GM18858 (cell line): ENCODE measurements around the gene HIC1.

ENCODE experiments used
- ATAC-seq: cut with Tn5 transposase; IDR thresholded peaks from one replicate; pipeline ENCODE4 v1.9.1; 2021; ENCODE audit not compliant: unreplicated experiment

Gene HIC1

DNA sequence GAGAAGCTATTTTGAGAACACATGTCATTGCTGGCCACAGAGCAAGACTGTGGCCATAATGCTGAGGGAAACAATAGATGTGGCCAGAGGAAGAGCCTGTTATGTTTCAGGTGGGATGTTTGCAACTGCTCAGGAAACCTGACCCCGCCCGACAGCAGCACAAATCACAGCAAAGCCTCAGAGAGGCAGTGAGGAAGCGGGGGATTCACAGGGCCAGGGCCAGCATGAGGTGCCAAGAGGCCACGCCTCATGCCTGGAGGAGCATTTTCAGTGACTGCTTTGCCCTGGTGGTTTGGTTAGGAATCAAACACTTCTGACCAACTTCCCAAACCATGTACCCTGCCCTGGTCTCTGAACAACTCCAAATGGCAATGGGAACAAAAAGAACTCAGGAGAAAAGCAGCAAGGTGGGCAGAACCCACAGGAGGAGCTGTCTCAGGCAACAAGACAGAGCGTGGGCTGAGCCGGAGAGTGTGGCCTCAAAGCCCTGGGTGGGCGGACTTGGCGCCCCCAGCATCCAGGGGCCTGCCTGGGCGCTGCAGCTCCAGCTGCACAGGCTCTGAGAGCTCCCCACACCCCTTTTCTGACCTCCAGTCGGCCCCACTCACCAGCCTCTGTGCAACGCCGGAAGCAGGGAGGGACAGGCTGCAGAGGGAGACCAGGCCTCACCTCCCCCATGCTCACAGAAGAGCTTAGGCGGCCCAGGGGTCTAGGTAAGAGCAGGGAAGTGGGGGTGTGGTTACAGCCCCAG is 20.6 kb downstream of the HIC1 start:
- no peak for ATAC-seq

DNA sequence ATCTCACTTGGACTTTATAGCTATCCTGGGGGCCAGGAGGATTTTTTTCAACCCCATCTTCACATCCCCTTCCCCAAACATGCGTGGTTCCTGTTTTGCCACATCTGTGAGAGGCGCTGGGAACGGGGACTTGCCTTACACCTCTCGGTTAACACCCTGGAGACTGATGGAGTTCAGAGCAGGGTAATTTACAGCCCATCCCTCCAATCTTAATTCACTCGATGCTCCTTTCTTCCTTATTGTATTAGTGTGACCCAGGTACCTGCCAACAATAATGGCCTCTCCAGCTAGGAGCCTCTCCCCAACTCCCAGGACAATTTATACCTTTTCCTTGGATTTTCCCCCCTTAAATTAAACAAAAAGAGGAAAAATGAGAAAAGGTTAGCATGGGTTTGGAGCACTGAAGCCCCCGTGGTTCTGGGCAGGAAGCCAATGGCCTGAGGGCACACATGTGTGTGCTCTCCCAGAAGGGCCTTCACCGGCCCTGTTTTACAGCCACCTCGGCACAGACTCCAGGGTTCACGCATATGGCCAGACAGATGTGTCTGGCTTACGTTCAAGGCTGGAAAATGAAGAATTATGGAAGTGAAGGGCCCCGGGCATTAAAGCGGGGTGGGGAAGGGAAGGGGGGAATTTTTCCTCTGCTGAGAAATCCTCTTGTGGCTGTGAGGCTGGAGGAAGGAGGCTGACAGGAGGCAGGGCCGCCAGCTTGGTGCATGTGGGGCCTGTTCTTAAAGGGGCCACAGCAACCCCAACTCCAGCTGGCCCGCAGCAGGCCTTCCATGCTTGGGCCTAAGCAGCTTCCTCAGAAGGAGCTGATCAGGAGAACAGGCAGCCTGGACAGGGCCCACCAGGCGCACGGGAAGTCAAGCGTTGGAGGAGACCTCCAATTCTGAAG is 21.4 kb downstream of the HIC1 start:
- ATAC-seq: no peak

DNA sequence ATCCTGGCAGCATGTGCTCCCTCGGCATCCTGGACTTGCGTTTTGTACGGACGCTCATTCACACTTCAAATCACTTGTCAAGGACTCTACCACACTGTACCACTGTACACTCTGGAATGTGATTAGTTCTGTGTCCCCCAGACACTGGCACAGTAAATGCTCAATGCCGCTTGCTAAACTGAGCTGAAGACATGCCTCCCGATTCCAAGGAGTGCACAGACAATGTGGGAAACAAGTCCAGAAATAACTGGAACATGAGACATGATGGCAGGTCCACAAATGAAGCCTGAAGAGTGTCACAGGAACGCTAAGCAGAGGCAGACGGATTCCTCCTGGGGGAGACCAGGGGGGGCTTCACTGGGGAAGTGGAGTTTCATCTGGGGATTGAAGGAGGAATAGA is 22.1 kb downstream of the HIC1 start:
- no peak for ATAC-seq

DNA sequence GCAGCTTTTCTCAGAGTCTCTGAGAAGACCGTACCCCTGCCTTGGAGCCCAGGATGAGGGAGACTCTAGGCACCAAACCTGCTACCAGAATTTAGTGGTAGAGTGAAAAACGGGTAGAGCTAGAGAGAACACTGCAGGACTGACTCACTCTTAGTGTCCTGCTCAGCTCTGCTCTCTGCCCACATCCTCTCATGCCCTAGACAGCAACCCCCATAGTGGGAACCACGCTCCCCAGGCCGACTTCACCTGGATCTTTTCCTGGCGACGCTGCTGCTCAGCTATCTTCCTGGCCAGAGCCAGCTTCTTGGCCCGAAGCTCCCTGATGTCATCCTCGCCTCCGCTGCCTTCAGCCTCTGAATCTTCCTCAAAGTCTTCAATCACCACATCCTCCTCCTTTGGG is 26.7 kb downstream of the HIC1 start:
- no peak for ATAC-seq

DNA sequence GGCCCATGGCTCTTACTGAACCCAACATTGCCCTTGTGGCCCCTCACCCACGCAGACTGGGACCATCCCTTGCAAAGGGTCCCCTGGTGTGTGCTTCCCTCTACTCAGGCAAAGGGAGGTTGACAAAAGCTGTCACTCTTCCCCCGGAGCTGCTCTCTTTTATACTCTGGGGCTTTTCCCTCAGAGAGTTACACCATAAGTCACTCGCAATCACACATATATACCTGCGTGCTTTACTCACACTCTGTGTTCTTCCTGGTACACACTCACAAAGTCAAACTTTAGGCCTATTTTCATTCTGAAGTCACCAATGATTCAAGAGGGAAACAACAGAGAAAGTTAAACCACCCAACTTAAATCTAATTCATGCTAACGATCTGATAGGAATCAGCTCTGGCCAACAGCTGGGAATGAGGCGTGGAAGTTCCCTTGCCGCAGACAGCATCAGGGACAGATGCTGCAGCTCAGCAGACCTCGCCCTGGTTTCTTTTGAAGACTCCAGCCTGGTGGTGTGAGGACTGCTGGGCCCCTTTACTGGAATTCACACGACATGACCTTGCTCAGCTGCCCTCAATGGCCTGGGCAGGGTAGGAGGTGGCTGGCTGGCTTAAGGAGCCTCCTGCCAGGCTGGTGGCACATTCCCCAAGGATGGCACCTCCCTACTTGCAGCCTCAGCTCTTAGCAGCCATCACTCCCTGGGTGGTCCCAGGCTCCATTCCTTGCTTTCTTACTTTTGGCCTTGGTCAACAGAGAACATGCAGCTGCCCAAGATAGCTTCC is 27.3 kb downstream of the HIC1 start:
- no peak for ATAC-seq

DNA sequence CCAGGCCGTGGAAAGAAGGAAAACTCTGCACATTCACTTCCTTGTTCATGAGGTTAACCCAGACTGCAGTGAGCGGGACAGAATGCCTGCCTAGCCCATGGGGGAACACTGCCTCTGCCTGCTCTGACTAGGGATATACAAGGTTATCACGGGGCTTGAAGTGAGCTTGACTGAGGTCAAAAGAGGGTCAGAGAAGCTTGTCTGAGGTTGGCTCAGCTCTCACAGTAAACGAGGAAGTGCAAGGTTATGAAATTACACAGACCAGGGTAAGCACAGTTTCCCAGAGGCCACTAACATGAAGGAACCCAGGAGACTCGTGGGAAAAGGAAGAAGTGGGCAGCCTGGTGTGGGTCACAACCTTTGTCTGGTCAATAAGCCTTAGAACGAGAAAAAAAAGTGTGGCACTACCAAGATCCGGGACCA is 28.7 kb downstream of the HIC1 start:
- ATAC-seq: peak; percentile 37

DNA sequence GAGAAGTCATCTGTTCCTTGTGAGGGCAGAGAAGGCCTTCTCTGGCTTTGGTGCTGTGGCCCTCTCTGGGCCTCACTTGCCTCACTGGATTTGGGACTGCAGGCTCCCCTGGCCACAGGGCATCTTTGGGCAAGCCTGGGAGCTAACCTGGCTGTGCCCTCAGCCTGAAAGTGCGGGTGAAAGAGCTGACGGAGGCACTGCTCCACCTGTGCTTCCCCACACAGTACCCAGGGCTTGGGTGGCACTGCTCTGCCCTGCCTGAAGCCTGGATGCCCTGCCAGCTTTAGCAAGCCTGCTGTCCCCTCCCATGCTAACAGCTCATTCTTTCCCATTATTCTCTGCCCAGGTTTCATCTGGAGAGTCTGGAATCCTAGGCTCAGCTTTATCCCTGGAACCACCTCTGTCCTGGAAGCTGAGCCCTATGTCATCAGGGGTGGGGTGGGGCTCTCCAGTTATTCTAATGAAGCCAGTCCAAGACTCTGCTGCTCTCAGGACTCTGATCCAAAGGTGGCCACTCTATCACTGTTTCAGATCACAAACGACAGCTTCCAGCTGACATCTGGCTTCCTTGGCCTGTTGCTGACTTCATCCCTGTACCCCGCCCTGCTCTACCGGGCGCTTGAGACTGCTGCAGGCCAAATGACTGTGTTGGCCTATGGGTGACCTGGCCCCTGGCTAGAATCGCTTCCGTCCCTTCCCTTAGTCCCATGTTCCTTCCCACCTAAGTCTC is 29.3 kb downstream of the HIC1 start:
- ATAC-seq: no peak

DNA sequence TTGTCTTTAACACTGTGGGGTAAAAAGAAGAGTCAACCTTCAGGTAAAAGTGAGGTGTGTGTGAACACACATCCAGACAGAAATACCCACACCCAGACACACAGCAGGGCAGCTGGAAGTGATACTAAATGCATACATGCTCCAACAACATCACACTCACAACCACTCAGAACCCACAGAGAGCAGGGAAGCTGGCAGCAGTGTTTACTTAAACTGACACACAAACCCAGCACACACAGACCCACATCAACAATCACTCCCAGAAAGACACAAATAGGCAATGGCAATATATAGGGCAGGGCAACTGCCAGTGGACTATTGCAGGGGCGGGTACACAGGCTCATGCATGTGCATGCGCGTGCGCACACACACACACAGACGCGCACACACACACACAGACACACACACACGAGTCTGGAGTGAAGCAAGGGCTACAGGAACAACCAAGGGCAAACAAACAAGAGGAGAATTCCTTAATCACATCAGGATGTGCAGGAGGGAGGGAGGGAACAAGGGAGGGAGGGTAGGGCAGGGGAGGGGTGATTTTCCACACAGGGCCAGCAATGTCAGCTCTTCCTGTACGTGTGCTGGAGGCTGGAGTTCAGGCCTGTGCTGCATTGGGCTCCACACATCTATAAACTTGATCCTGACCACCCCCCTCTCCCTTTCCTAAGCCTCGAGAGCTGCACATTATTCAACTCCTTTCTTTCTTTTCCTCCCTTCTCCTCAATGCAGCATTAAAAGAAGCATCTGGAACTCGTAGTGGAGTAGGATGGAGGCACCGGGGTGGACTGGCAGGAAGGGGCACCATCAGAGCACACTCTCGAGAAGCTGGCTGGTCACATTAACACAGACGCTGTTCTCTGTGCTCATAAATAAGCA is 30.1 kb downstream of the HIC1 start:
- no peak for ATAC-seq

DNA sequence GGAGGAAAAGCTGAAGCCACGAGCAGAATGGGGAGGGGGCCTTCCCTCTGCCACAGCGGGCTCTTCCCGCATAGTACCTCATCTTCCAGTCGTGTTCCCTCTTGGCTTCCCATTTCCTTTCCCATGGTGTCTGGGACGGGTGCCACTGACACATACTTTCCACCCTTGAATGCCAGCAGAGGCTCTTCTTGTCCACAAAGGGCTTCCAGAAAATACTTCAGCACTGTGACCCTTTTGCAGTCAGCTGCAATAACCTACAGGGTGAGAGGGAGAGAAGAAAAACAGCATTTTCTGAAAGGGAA is 30.7 kb downstream of the HIC1 start:
- ATAC-seq: no peak

DNA sequence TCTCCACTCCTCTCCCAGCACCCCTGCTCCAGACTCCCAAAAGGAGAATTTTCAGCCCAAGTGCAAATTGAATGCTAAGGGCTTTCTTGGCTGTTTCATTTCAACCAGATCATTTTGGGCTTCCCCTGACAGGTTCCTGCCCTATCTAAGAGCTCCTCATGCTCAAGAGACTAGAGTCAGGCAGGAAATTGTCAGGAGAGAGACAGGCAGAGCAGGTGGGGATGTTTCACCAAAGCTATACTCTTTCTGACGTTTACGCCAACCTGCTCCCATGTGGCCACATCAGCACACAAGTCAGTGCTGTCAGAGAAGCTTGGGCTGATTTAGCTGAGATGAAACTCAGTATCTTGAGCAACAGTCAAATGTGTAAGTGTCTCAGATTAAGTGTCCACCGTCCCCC is 31.4 kb downstream of the HIC1 start:
- ATAC-seq: no peak

DNA sequence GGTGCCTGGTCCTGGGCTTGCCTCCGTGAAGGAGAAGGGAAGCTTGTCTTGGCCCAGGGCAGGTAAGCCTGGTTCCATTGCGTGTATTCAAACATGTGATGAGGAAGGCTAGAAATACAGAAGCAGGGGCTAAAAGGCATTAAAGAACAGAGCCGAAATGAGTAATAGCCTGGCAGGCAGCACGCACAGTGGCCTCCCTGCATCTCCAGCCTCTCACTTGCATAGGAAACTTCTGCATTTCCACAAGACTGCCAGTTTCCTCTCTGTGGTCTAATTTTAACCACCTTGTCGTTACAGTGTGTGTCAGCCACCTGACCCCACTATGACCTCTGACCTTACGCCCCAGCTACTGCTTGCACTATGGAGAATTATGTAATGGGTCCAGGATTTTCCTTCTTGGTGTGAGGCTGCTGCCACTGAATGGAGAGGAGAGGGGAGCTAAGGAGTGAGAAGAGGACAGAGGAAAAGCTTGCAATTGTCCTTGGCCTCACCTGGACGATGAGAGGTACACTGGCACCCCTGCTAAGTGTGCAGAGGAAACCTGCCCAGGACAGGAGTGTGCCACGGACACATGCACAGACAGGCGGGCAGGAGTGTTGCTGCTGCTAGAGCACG is 32.8 kb downstream of the HIC1 start:
- ATAC-seq: no peak

DNA sequence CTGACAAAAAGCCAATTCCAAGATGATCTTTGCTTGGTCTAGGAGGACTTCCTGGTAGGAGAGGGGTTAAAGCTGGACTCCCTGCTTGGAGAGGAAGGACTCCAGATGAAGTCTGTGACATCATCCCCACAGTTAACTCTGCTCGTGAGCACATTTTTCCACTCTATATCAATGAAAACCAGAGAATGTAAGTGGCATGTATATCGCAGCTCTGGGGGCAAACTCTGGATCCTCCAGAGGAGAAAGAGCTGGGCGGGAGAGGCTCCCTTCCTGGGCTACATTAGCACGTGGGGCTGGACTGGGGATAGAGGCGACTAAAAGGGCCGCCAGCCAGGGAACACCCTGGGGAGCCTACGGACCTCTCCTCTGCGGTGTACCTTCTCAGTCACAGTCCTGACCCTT is 34.1 kb downstream of the HIC1 start:
- peak; percentile 1 for ATAC-seq

DNA sequence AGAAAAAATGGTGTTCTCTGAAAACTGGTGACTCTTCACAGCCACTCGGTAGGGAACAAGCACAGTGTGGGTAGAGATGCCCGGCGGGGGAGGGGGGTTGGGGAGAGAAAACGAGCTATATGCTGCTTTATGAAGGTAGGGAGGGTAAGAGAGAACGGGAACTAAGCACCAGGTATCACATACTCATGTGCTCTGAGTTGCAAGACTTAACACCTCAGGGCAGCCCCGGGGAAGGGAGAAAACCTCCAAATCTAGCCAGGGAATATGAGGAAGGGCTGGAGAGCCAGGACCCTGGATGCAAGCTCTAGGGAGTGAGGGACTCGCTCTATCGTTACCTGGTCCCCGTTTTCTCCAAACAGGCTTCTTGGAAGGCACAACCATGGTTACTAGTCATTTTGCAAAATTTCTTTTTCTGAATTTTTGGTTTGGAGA is 35.3 kb downstream of the HIC1 start:
- no peak for ATAC-seq

DNA sequence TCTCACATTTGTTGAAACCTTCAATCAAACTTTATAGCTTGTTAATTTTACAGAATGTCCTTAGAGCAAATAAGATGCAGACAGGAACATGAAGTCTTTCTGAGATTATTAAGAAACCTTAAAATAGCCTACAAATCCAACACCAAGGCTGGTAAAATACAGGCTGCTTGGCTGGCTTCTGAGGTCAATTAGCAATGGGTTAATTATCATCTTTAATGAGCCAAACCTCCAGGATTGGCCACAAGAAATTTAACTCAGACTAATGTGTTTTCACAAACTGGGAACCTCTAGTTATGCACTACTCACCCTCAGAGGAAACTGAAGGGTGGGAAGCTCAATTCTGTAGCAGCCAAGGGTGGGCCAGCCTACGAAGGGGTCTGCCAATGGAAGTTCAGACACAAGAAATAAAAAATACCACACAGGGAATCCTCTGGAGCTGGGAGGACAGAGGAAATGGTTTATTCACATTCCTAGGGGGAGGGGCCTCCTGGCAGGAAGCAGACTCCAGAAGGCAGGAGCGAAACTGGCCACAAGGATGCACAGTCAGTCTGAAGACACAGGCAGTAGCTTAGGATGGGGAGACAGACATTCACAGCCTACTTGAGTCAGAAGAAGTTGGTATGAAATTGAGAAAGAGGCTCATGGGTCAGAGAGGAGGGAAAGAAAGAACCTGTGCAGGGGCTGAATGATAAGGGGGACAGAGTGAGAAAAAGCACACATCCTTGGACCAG is 36.1 kb downstream of the HIC1 start:
- ATAC-seq: no peak

DNA sequence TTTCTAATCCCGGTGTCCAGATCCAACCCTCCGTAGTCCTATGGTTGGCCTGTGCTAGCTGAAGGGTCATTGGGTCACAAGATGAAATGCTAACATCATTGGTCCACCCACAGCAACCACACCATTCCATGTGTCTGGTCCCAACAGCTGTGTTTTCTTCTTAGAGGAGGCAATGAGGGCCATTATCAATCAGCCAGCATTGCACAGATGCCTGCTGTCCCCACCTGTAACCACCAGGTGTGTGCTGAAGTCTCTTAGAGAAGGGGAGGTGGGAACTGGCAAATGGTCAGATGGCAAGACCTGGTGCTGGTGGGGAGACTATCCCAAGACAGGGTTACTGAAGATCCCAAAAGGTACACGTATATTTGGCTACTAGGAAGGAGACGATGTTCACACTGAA is 37.4 kb downstream of the HIC1 start:
- ATAC-seq: no peak

DNA sequence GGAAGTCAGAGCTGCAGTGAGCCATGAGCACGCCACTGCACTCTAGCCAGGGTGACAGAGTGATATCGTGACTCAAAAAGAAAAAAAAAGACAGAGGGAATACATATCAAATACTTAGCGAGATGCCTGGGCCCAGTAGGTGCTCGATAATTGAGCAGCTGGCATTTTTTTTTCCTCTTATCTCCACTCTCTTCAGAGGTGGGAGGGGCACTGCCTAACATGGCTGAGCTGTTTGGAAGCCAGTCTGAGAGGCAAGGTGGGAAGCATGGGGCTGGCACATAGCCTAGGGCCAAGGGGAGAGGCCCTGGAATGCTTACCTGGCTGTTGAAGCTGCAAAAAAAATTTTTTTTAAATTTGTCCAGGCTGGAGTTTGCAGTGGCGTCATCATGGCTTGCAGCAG is 38.4 kb downstream of the HIC1 start:
- ATAC-seq: no peak

DNA sequence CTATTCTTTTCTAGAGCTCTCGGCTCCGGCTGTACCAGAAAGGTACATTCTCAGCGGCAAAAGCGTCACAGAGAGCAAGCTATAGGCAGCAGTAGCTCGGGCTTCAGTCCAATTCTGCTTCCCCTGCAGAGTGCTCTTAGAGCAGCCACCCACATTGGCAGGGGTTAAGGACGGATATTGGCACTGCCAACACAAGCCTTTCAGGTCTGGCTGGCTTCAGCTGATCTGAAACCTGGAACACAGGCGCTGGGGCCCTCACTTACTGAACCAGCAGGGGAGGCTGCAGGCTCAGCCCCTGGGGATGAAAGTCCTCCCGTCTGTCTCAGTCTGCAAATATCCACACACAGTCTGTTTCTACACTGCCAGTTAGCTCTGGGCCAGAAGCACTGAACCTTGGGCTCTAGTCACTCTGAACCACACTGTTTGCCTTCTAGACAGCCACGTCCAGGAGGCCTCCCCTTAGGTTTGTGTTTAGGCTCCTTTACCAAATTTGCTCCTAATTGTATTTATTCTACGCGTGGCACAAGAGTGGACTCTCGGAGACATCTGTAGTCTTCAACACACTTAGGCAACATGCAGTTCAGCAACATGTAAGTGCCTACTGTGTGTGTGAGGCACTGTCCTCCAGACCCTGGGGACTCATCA is 40.1 kb downstream of the HIC1 start:
- ATAC-seq: no peak

DNA sequence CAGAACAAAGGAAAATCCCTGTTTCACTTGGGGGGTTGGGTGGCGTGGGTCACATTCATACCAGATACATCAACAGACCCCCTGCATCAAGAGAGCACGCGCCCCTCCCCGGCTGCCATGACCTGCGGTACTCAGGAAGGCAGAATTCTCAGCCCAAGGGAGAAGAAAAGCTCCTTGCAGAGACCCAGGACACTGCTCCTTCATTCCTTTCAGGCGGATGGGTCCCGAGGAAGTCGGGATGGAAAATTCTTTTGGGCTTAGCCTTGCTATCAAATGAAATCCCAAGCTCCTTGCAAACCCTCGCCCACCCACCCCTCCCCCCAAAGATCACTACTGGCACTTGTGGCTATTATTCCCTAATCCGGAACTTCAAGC is 40.6 kb downstream of the HIC1 start:
- ATAC-seq: no peak
